IMR-90 (cell line): ENCODE data around the gene GPAT3. TPM values are rescaled to one million over a fixed set of nuclear protein-coding genes. Genes with fewer than 3 reads are reported as not detected.

Experiments
- ATAC-seq: fragments of 200-7000 bp; cut with Tn5 transposase; 2 replicates; pipeline ENCODE4 v1.9.1; 2020; ENCODE audit warnings: low read depth, mild to moderate bottlenecking, moderate library complexity
- BruUV-seq: library from RNA; stranded (reverse); fragments of 400-500 nt; replicated peaks from 2 replicates; lab custom pipeline; 2021; lab: Mats Ljungman, UMichigan
- CTCF ChIA-PET: fragments of 300-600 bp; formaldehyde crosslinking; extraction: SDS; loops from one replicate; lab custom pipeline; 2021; ENCODE audit warnings: antibody characterized with exemption; lab: Yijun Ruan, JAX
- POLR2A ChIA-PET: fragments of 300-600 bp; sonication (Branson Sonifier 250); formaldehyde crosslinking; loops from one replicate; lab custom pipeline; 2022; ENCODE audit warnings: antibody characterized with exemption; ENCODE audit not compliant: unreplicated experiment; lab: Charles Lee
- DNase-seq: peaks from one replicate; pipeline ENCODE4 v3.0.0; 2013
- H2AFZ ChIP-seq: replicated peaks from 2 replicates; pipeline ENCODE3; 2013; ENCODE audit warnings: low read length, mild to moderate bottlenecking; ENCODE audit not compliant: poor library complexity
- H2AK5ac ChIP-seq: 2 replicates; pipeline ENCODE4 v1.6.1; 2013; ENCODE audit warnings: low read depth, low read length, inconsistent platforms
- H2AK9ac ChIP-seq: replicated peaks from 2 replicates; pipeline ENCODE3; 2013; ENCODE audit warnings: mild to moderate bottlenecking, low read depth, low read length, moderate library complexity; ENCODE audit not compliant: poor library complexity
- H2BK120ac ChIP-seq: 2 replicates; pipeline ENCODE4 v1.6.1; 2013; ENCODE audit warnings: low read depth, low read length, inconsistent platforms
- H2BK15ac ChIP-seq: 3 replicates; pipeline ENCODE4 v1.6.1; 2013; ENCODE audit warnings: low read depth, low read length, inconsistent platforms
- H2BK20ac ChIP-seq: 2 replicates; pipeline ENCODE4 v1.6.1; 2013; ENCODE audit warnings: low read depth, mild to moderate bottlenecking, inconsistent platforms, low read length, moderate library complexity
- H2BK5ac ChIP-seq: 2 replicates; pipeline ENCODE4 v1.6.1; 2013; ENCODE audit warnings: mild to moderate bottlenecking, low read depth, low read length, inconsistent platforms; ENCODE audit not compliant: poor library complexity, severe bottlenecking
- H3K14ac ChIP-seq: replicated peaks from 2 replicates; pipeline ENCODE4 v1.6.1; 2013; ENCODE audit warnings: low read depth, low read length, inconsistent platforms
- H3K18ac ChIP-seq: 2 replicates; pipeline ENCODE4 v1.6.1; 2013; ENCODE audit warnings: low read depth, low read length, control low read depth
- H3K23ac ChIP-seq: 2 replicates; pipeline ENCODE4 v1.6.1; 2013; ENCODE audit warnings: low read depth, low read length, inconsistent platforms
- H3K27ac ChIP-seq: 2 replicates; pipeline ENCODE4 v1.5.1; 2013; ENCODE audit warnings: mild to moderate bottlenecking, control low read depth, low read length; ENCODE audit not compliant: insufficient read depth
- H3K27me3 ChIP-seq: 2 replicates; pipeline ENCODE4 v1.6.1; 2013; ENCODE audit warnings: low read length; ENCODE audit not compliant: control insufficient read depth, insufficient read depth
- H3K36me3 ChIP-seq: 2 replicates; pipeline ENCODE4 v1.6.1; 2013; ENCODE audit warnings: low read length, mixed read lengths; ENCODE audit not compliant: control insufficient read depth, insufficient read depth
- H3K4ac ChIP-seq: 2 replicates; pipeline ENCODE4 v1.6.1; 2013; ENCODE audit warnings: low read depth, low read length, inconsistent platforms
- H3K4me1 ChIP-seq: 2 replicates; pipeline ENCODE4 v1.6.1; 2013; ENCODE audit warnings: low read length, mixed read lengths; ENCODE audit not compliant: control insufficient read depth, insufficient read depth
- H3K4me2 ChIP-seq: 2 replicates; pipeline ENCODE4 v1.6.1; 2013; ENCODE audit warnings: low read depth, mild to moderate bottlenecking, control low read depth, low read length, moderate library complexity
- H3K4me3 ChIP-seq: 2 replicates; pipeline ENCODE4 v1.5.1; 2013; ENCODE audit warnings: low read depth, mild to moderate bottlenecking, control low read depth, low read length, moderate library complexity; ENCODE audit not compliant: insufficient read depth
- H3K56ac ChIP-seq: 2 replicates; pipeline ENCODE4 v1.6.1; 2013; ENCODE audit warnings: low read length, inconsistent platforms; ENCODE audit not compliant: insufficient read depth; ENCODE audit errors: extremely low read depth
- H3K79me1 ChIP-seq, 2 experiments: 2 replicates each; pipeline ENCODE4 v1.6.1; 2013; ENCODE audit warnings: low read length in 2 of 2, inconsistent platforms in 1 of 2, low read depth in 1 of 2
- H3K9ac ChIP-seq: 2 replicates; pipeline ENCODE4 v1.6.1; 2013; ENCODE audit warnings: low read depth, low read length, control low read depth
- H3K9me1 ChIP-seq: 2 replicates; pipeline ENCODE4 v1.6.1; 2013; ENCODE audit warnings: low read length, inconsistent platforms; ENCODE audit not compliant: insufficient read depth
- H3K9me3 ChIP-seq: 2 replicates; pipeline ENCODE4 v1.6.1; 2013; ENCODE audit warnings: low read length; ENCODE audit not compliant: control insufficient read depth, insufficient read depth
- H4K20me1 ChIP-seq: 2 replicates; pipeline ENCODE4 v1.6.1; 2013; ENCODE audit warnings: low read length, inconsistent platforms; ENCODE audit not compliant: insufficient read depth
- H4K5ac ChIP-seq: 2 replicates; pipeline ENCODE4 v1.6.1; 2013; ENCODE audit warnings: mild to moderate bottlenecking, low read depth, low read length, control low read depth
- H4K8ac ChIP-seq, 2 experiments: 2 replicates each; pipeline ENCODE4 v1.6.1; 2013; ENCODE audit warnings: low read depth in 2 of 2, low read length in 2 of 2, control low read depth in 1 of 2, inconsistent platforms in 1 of 2
- H4K91ac ChIP-seq: 2 replicates; pipeline ENCODE4 v1.6.1; 2013; ENCODE audit warnings: low read depth, low read length, inconsistent platforms; ENCODE audit not compliant: insufficient read depth
- CEBPB ChIP-seq: IDR thresholded peaks from 2 replicates; pipeline ENCODE4 v1.6.1; 2012; ENCODE audit warnings: low read depth, low read length, improper control_type of control experiment
- FOS ChIP-seq: fragments of 150-350 bp; IDR thresholded peaks from 2 replicates; pipeline ENCODE4 v1.6.1; 2016; ENCODE audit warnings: low read depth, low read length
- MAFK ChIP-seq: IDR thresholded peaks from 2 replicates; pipeline ENCODE4 v1.6.1; 2012; ENCODE audit warnings: low read depth, low read length, improper control_type of control experiment
- MAZ ChIP-seq: IDR thresholded peaks from 2 replicates; pipeline ENCODE4 v1.6.1; 2012; ENCODE audit warnings: low read depth, mild to moderate bottlenecking, low read length, improper control_type of control experiment, moderate library complexity, borderline replicate concordance
- MXI1 ChIP-seq: IDR thresholded peaks from 2 replicates; pipeline ENCODE4 v1.6.1; 2012; ENCODE audit warnings: low read depth, mild to moderate bottlenecking, low read length, moderate library complexity, borderline replicate concordance
- NFE2L2 ChIP-seq: fragments of 150-350 bp; IDR thresholded peaks from 2 replicates; pipeline ENCODE4 v1.6.1; 2016; ENCODE audit warnings: low read depth, mild to moderate bottlenecking, low read length
- POLR2A ChIP-seq: IDR thresholded peaks from 2 replicates; pipeline ENCODE4 v1.6.1; 2012; ENCODE audit warnings: mild to moderate bottlenecking, low read depth, low read length
- RAD21 ChIP-seq: IDR thresholded peaks from 2 replicates; pipeline ENCODE4 v1.6.1; 2012; ENCODE audit warnings: low read length, improper control_type of control experiment
- RCOR1 ChIP-seq: IDR thresholded peaks from 2 replicates; pipeline ENCODE4 v1.6.1; 2012; ENCODE audit warnings: mild to moderate bottlenecking, low read length, improper control_type of control experiment; ENCODE audit not compliant: insufficient replicate concordance
- SMC3 ChIP-seq: fragments of 150-350 bp; IDR thresholded peaks from 2 replicates; pipeline ENCODE4 v1.6.1; 2016; ENCODE audit warnings: low read depth, mild to moderate bottlenecking, antibody characterized with exemption, low read length, moderate library complexity
- WGBS, 2 experiments: methylation state at CpG; one replicate each; pipeline versions ENCODE4 v1.1.5 to v1.1.7; 2013; ENCODE audit warnings: missing lambda C conversion rate in 2 of 2; ENCODE audit not compliant: insufficient read length in 1 of 2; ENCODE audit errors: extremely low coverage in 2 of 2; 5-methylcytosine and 5-hydroxymethylcytosine counted together
- dilution Hi-C: fragments of 300-500 bp; cut with HindIII; formaldehyde crosslinking; loops from one replicate; pipeline ENCODE4 v1.14.3; 2018; ENCODE audit warnings: low sequenced_read_pairs; ENCODE audit not compliant: unreplicated experiment
- in situ Hi-C: fragments of 300-500 bp; cut with MboI; formaldehyde crosslinking; loops from 3 replicates; pipeline ENCODE4 v1.14.3; 2019; ENCODE audit warnings: low sequenced_read_pairs, inconsistent platforms, mixed read lengths
- intact Hi-C: fragments of 100-400 bp; cut with micrococcal nuclease; formaldehyde crosslinking; loops from 2 replicates; pipeline ENCODE4 v1.10.0; 2022
- polyA plus RNA-seq, 3 experiments: library from polyadenylated mRNA; depleted of rRNA; stranded (reverse); fragments of >200 nt; gene quantifications; 2 replicates each; pipeline ENCODE4 v1.2.3, GENCODE V29; 2012; ENCODE audit warnings: low replicate concordance in 1 of 3
- total RNA-seq: library from RNA; depleted of rRNA; stranded (reverse); fragments of >200 nt; gene quantifications from 2 replicates; pipeline ENCODE4 v1.2.3, GENCODE V29; 2012
- TF ChIP-seq, protein P1 (sequence below): conservative IDR thresholded peaks from 2 replicates; pipeline ENCODE4 v1.5.1; 2012; ENCODE audit warnings: mild to moderate bottlenecking, low read depth, low read length, improper control_type of control experiment
- TF ChIP-seq, protein P2 (sequence below): fragments of 150-350 bp; IDR thresholded peaks from 2 replicates; pipeline ENCODE4 v1.6.1; 2017; ENCODE audit warnings: mild to moderate bottlenecking, antibody characterized with exemption, low read length, low read depth
- TF ChIP-seq, protein P3 (sequence below): fragments of 150-350 bp; IDR thresholded peaks from 2 replicates; pipeline ENCODE4 v1.6.1; 2016; ENCODE audit warnings: low read depth, mild to moderate bottlenecking, low read length, moderate library complexity, borderline replicate concordance

The GPAT3 gene
- total and polyA plus RNA-seq, 2 of the 4 experiments (the other 2 are of a cell fraction), result 1.3 to 2.9 TPM

DNA sequence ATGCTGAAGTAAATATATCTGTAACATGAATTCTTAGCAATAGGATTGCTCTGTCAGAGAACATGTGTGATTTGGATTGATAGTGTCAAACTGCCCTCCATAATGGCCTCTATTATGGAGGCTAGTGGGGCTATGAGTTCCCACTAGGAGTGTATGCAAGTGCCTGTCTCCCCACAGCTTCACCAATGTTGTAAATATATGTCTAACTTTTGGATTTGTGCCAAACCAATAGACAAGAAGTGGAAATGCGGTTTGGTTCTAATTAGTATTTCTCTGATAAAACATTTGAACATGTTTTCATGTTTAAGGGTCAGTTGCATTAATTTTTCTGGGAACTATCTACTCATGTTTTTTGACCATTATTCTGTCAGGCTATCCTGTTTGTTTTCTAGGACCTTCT, 28.1 kb downstream of the GPAT3 start:
- Histone ChIP-seq H3K9ac (no peak overlapping the region), H3K4me3 (no peak overlapping the region), H2AK9ac (no peak overlapping the region), H3K79me1 (peaks cover 0 to 5% of the 10 kb centered on the region in 2 experiments; a peak in 2 of 4 replicates), H2BK120ac (no peak overlapping the region), H3K18ac (no peak overlapping the region), H3K9me1 (0 out of 2 replicates have a peak, but pooled peaks cover 3% of the 10 kb centered on the region), H4K8ac (no peak overlapping the region), H3K4me2 (no peak overlapping the region), H3K14ac (no peak overlapping the region), H2BK15ac (no peak overlapping the region), H4K91ac (no peak overlapping the region), H3K4ac (no peak overlapping the region), H3K36me3 (no peaks in the 10 kb centered on the region), H3K56ac (no peak overlapping the region), H2BK5ac (no peak overlapping the region), H4K5ac (no peak overlapping the region), H3K9me3 (no peaks in the 10 kb centered on the region), H2AK5ac (no peak overlapping the region), H2BK20ac (no peak overlapping the region), H3K27ac (no peak overlapping the region), H4K20me1 (no peaks in the 10 kb centered on the region), H3K23ac (no peak overlapping the region), H3K27me3 (no peaks in the 10 kb centered on the region), H2AFZ (no peak overlapping the region), H3K4me1 (peaks cover 2% of the 10 kb centered on the region; the same call in 1 of the 2 replicates)
- no TSS peak for BruUV-seq
- CTCF ChIA-PET, result no interaction called here
- no CpG with 5 or more reads among the region's 1 CpG for WGBS, 2 experiments
- no peak for TF ChIP-seq RAD21
- no peak for TF ChIP-seq RCOR1
- no peak for TF ChIP-seq MXI1
- TF ChIP-seq MAFK, result no peak
- TF ChIP-seq, protein P1, sequence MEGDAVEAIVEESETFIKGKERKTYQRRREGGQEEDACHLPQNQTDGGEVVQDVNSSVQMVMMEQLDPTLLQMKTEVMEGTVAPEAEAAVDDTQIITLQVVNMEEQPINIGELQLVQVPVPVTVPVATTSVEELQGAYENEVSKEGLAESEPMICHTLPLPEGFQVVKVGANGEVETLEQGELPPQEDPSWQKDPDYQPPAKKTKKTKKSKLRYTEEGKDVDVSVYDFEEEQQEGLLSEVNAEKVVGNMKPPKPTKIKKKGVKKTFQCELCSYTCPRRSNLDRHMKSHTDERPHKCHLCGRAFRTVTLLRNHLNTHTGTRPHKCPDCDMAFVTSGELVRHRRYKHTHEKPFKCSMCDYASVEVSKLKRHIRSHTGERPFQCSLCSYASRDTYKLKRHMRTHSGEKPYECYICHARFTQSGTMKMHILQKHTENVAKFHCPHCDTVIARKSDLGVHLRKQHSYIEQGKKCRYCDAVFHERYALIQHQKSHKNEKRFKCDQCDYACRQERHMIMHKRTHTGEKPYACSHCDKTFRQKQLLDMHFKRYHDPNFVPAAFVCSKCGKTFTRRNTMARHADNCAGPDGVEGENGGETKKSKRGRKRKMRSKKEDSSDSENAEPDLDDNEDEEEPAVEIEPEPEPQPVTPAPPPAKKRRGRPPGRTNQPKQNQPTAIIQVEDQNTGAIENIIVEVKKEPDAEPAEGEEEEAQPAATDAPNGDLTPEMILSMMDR, result no peak
- no peak for TF ChIP-seq FOS
- TF ChIP-seq MAZ, result no peak
- no peak for TF ChIP-seq SMC3
- TF ChIP-seq POLR2A, result no peak
- TF ChIP-seq, protein P2, sequence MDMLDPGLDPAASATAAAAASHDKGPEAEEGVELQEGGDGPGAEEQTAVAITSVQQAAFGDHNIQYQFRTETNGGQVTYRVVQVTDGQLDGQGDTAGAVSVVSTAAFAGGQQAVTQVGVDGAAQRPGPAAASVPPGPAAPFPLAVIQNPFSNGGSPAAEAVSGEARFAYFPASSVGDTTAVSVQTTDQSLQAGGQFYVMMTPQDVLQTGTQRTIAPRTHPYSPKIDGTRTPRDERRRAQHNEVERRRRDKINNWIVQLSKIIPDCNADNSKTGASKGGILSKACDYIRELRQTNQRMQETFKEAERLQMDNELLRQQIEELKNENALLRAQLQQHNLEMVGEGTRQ, result no peak
- no peak for TF ChIP-seq NFE2L2
- TF ChIP-seq CEBPB, result no peak
- TF ChIP-seq, protein P3, sequence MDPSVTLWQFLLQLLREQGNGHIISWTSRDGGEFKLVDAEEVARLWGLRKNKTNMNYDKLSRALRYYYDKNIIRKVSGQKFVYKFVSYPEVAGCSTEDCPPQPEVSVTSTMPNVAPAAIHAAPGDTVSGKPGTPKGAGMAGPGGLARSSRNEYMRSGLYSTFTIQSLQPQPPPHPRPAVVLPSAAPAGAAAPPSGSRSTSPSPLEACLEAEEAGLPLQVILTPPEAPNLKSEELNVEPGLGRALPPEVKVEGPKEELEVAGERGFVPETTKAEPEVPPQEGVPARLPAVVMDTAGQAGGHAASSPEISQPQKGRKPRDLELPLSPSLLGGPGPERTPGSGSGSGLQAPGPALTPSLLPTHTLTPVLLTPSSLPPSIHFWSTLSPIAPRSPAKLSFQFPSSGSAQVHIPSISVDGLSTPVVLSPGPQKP, result no peak
- DNase-seq, result no peak
- dilution Hi-C loops, result no loop called here
- POLR2A ChIA-PET, result no interaction called here
- ATAC-seq, result no peak
- intact Hi-C loops, result no loop called here
- in situ Hi-C loops, result no loop called here
